Heart right ventricle (tissue), 16 donors: ENCODE results near the gene PIGN. TPM values are rescaled to one million over a fixed set of nuclear protein-coding genes. Genes with fewer than 3 reads are reported as not detected.

ENCODE experiments used
- ATAC-seq, 8 donors: fragments of 200-7000 bp; cut with Tn5 transposase; one replicate each; pipeline ENCODE4 v1.9.1; 2020; ENCODE audit warnings: mild to moderate bottlenecking in 8 of 8, moderate library complexity in 8 of 8, moderate number of reproducible peaks in 1 of 8
- DNase-seq, 2 donors: peaks; one replicate each; pipeline ENCODE4 v3.0.0-alpha.2; 2020
- H3K27ac ChIP-seq, 10 donors: fragments of 200-600 bp; sonication (generic) in 2 of 10; one replicate each; pipeline versions ENCODE4 v1.5.0 to v1.8.0; 2020 to 2022; ENCODE audit warnings: mild to moderate bottlenecking in 3 of 10
- H3K27me3 ChIP-seq, 7 donors: fragments of 200-600 bp; one replicate each; pipeline ENCODE4 v1.8.0; 2021 to 2022; ENCODE audit warnings: mild to moderate bottlenecking in 2 of 7
- H3K36me3 ChIP-seq, 9 donors: fragments of 200-600 bp; sonication (generic) in 1 of 9; one replicate each; pipeline versions ENCODE4 v1.5.0 to v1.8.0; 2020 to 2022; ENCODE audit warnings: mild to moderate bottlenecking in 2 of 9
- H3K4me1 ChIP-seq, 9 donors: fragments of 200-600 bp; sonication (generic) in 1 of 9; one replicate each; pipeline versions ENCODE4 v1.5.0 to v1.8.0; 2020 to 2022; ENCODE audit warnings: mild to moderate bottlenecking in 4 of 9
- H3K4me3 ChIP-seq, 10 donors: fragments of 200-600 bp; sonication (generic) in 2 of 10; one replicate each; pipeline versions ENCODE4 v1.5.0 to v1.8.0; 2020 to 2022; ENCODE audit warnings: mild to moderate bottlenecking in 7 of 10, moderate library complexity in 2 of 10
- H3K9me3 ChIP-seq, 11 donors: fragments of 200-600 bp in 10 of 11; sonication (generic) in 2 of 11; one replicate each; pipeline versions ENCODE4 v1.5.0 to v1.8.0; 2013 to 2022; ENCODE audit warnings: mild to moderate bottlenecking in 2 of 11, control low read depth in 1 of 11, moderate library complexity in 1 of 11
- WGBS, 2 donors: extraction: QIAGEN DNeasy Blood & Tissue Kit; methylation state at CpG; one replicate each; pipeline ENCODE4 v1.1.7; 2013; ENCODE audit warnings: inconsistent platforms in 1 of 2; 5-methylcytosine and 5-hydroxymethylcytosine counted together
- intact Hi-C, 10 donors: fragments of 100-400 bp; cut with DNase I; formaldehyde crosslinking; loops; one replicate each; pipeline versions ENCODE4 v1.11.1 to v1.14.2; 2022
- polyA plus RNA-seq, 2 donors: library from polyadenylated mRNA; stranded (reverse); fragments of 200-250 nt; gene quantifications; one replicate each; pipeline ENCODE4 v1.2.3, GENCODE V29; 2013
- total RNA-seq, 10 donors: library from RNA; stranded (reverse); fragmentation: NEBNext Ultra II Directional in 3 of 10; extraction: Animal tissue kit (Norgen Biotek cat#: 25700) in 3 of 10; gene quantifications; one replicate each; pipeline versions ENCODE4 v1.2.1 to v1.2.4, GENCODE V29; 2021 to 2023
- TF ChIP-seq, protein P1 (sequence below), 9 donors: fragments of 200-600 bp; sonication (generic) in 2 of 9; IDR thresholded peaks; one replicate each; pipeline versions ENCODE4 v1.5.0 to v1.8.0; 2021 to 2022; ENCODE audit warnings: antibody characterized with exemption in 9 of 9, mild to moderate bottlenecking in 5 of 9, moderate library complexity in 1 of 9
- donor health status: Arrhythmogenic right ventricular cardiomyopathy.
- donor health status: ischemic (EF 13 %, LVEDD 7.1; RV severe dilation, severe dysfunction).
- donor health status: healthy with polysubstance abuse.
- donor health status: DM: no; HTN: yes; CAD: no.
- donor health status: DM: no; HTN: no; CAD: no.
- donor health status: ischemic (EF 25% LVEDD 6.9; RV normal size, moderate dysfunction).
- donor health status: ischemic (EF 25% LVEDD 5.7; RV mildly dilated, moderate dysfunction).
- donor health status: healthy.
- donor health status: DM: yes; HTN: yes; CAD: no.
- donor health status: Ischemic cardiomyopathy.
- donor health status: ischemic (EF 35%, LVEDD 5.7; RV mildly dilated, moderate dysfunction).
- donor health status: nonischemic (EF 11% LVEDD 7.7; RV severe dilation, severe dysfunction).
- donor health status: DM: yes; HTN: yes; CAD: no.
- donor health status: PGD.
- donor health status: ischemic (EF 29% LVEDD 5.4; RV normal size, mild dysfunction).
- donor health status: nonischemic (EF 23%, LVEDD 6.1; RV moderate dilation, normal function).

Gene PIGN
- total and polyA plus RNA-seq, 12 donors: 4.4 to 31.6 (median 19.7) TPM

DNA sequence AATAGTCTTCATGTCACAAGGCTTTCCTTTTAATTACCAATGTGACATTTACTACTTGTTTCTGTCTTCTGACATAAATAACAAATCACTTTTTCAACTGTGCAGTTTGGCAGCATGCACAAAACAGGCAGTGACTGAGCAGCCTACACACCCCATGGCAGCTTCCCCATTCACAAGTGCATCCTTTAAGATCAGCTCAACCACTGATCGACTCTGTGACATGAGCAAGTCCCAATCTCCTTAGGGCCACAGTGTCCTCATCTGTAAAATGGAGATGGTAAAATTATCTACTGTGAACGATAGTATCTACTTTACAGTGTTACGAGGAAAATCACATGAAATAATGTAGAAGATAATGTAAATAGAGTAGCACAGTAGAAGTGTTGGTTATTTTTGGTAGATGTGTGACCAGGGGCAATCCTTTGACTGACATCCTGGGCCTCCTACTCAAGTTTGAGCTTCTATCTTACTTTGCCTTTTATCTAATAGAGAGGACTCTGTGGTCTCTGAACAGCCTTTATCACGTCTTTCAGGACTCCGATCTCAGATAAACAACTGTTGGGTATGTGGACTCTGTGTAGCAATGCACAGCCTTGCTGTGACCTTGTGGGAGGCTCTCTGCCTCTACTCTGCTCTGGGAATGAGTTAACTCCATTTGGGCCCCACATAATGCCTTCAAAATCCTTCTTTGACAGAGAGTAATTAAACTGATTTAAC, 120.6 kb downstream of the PIGN start:
- H3K27me3 ChIP-seq: no peaks in the 10 kb centered on the region
- no peak overlapping the region for H3K4me3 ChIP-seq
- 82 to 87% methylated on average over 5 of the region's 5 CpGs for WGBS, 2 donors
- peaks cover 0 to 12% (median 0%) of the 10 kb centered on the region in 9 donors for H3K36me3 ChIP-seq
- no peak overlapping the region for H3K27ac ChIP-seq
- DNase-seq (no peak), ATAC-seq (no peak)
- TF ChIP-seq, protein P1, sequence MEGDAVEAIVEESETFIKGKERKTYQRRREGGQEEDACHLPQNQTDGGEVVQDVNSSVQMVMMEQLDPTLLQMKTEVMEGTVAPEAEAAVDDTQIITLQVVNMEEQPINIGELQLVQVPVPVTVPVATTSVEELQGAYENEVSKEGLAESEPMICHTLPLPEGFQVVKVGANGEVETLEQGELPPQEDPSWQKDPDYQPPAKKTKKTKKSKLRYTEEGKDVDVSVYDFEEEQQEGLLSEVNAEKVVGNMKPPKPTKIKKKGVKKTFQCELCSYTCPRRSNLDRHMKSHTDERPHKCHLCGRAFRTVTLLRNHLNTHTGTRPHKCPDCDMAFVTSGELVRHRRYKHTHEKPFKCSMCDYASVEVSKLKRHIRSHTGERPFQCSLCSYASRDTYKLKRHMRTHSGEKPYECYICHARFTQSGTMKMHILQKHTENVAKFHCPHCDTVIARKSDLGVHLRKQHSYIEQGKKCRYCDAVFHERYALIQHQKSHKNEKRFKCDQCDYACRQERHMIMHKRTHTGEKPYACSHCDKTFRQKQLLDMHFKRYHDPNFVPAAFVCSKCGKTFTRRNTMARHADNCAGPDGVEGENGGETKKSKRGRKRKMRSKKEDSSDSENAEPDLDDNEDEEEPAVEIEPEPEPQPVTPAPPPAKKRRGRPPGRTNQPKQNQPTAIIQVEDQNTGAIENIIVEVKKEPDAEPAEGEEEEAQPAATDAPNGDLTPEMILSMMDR (IDR thresholded peaks at IDR 0.05): no peak
- H3K4me1 ChIP-seq: no peaks in the 10 kb centered on the region
- no peaks in the 10 kb centered on the region for H3K9me3 ChIP-seq
- intact Hi-C loops: no loop called here

DNA sequence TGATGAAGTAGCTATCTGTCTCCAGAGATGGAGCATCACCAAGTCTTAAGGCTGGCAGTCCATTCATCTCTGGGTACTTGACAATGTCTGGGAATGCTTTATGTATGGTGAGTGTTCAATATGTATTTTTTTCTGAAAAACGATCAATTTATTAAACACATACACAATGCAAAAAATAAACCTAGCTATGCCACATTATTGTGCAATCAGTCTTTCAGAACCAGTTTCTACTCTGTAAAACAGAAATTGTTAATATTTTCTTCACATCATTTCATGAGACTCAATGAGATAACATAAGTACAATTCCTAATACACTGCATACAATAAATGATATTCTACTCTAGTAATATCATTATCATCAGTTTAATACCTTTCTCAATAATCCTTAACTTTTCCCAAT, 122.5 kb downstream of the PIGN start:
- ATAC-seq (no peak), DNase-seq (no peak)
- Histone ChIP-seq H3K27me3 (no peaks in the 10 kb centered on the region), H3K9me3 (no peaks in the 10 kb centered on the region), H3K4me1 (no peaks in the 10 kb centered on the region), H3K27ac (no peak overlapping the region), H3K36me3 (peaks cover 0 to 10% (median 0%) of the 10 kb centered on the region in 9 donors), H3K4me3 (no peak overlapping the region)
- TF ChIP-seq, protein P1 (IDR thresholded peaks at IDR 0.05): no peak
- 0 to 98% methylated on average over 1 of the region's 1 CpG for whole genome bisulfite sequencing, 2 donors
- intact Hi-C loops: no loop called here

DNA sequence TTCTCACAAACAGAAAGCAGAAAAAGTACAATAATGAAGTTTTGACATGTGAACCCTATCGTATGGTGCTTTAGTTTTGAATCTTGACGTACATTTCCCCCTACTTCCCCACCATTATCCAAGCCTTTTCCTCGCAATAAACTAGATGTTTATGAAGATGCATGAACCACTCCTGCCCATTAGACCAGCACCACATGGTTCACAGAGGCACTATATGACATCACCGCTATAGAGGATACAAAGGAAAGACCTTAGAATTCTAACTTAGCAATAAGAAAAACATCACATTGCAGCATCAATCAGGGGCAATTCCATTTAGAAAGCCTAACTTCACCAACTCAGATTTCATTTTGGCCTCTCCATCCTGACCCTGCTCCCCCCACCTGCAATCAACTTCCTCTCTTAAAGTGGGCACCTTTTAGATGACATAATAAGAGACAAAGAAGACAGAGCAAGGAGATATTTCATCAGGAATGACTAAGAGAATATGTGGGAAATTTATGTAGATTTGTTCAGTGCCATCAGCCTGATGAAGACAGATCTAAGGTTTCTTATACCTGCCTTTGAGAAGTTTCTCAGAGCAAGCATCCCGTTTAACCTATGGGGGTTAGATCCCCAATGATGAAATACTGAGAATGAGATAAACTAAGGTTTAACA, 124.9 kb downstream of the PIGN start:
- no peaks in the 10 kb centered on the region for H3K4me1 ChIP-seq
- H3K27me3 ChIP-seq: no peaks in the 10 kb centered on the region
- no peak overlapping the region for H3K4me3 ChIP-seq
- peaks cover 0 to 22% (median 0%) of the 10 kb centered on the region in 9 donors for H3K36me3 ChIP-seq
- H3K9me3 ChIP-seq: no peaks in the 10 kb centered on the region
- WGBS, 2 donors: 97 to 98% methylated on average over 5 of the region's 5 CpGs
- DNase-seq: no peak
- TF ChIP-seq, protein P1 (IDR thresholded peaks at IDR 0.05): no peak
- ATAC-seq: no peak
- intact Hi-C loops: no loop called here
- H3K27ac ChIP-seq: no peak overlapping the region

DNA sequence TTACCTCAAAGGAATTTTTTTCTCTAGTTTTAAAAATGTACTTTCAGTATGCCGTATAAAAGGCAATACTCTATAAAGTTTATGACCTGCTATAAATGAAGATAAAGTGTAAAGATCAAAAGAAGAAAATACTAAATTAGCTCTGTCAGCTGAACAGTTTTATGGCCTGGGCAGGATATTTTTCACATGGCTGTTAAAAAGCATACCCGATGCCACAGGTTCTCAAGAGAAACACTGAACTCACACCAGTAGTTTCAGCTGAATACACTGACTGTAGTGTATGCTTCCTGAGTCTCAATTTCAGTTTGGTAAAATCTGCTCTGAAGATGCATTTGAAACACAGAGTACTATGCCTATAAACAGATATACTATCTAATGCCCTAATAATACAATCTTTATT, 126.0 kb downstream of the PIGN start:
- no peak overlapping the region for H3K4me3 ChIP-seq
- WGBS, 2 donors: 96 to 98% methylated on average over 2 of the region's 2 CpGs
- no peaks in the 10 kb centered on the region for H3K4me1 ChIP-seq
- TF ChIP-seq, protein P1 (IDR thresholded peaks at IDR 0.05): no peak
- ATAC-seq (no peak), DNase-seq (no peak)
- no peak overlapping the region for H3K27ac ChIP-seq
- no peaks in the 10 kb centered on the region for H3K9me3 ChIP-seq
- peaks cover 0 to 22% (median 0%) of the 10 kb centered on the region in 9 donors for H3K36me3 ChIP-seq
- H3K27me3 ChIP-seq: no peaks in the 10 kb centered on the region
- intact Hi-C loops: no loop called here
